ENCODE measurements around the gene PACC1. TPM values are rescaled to one million over a fixed set of nuclear protein-coding genes. Genes with fewer than 3 reads are reported as not detected.

The PACC1 gene
- total RNA-seq, 1 experiment from 2014 or later, result 17.6 TPM

GRCh38 chr1:212381397-212382035, 33.2 kb downstream of the PACC1 start:
- intact Hi-C loops (cut with micrococcal nuclease), result no loop called here
- ChIA-PET POLR2A (no interaction called here), CTCF (no interaction called here), RAD21 (ENCODE audit: low non-redundant PET in 1 of 2, low total read pairs in 2 of 2, uncharacterized antibody in 2 of 2, unreplicated experiment in 2 of 2) (no interaction called here)
- no peak for ATAC-seq
- Histone ChIP-seq H4K20me1 (ENCODE audit: insufficient read depth) (no peaks in the 10 kb centered on the region), H3K9me3 (ENCODE audit: control insufficient read depth in 1 of 2, insufficient read depth in 1 of 2, low read depth in 1 of 2, low read length in 2 of 2) (no peaks in the 10 kb centered on the region), H3K4me2 (ENCODE audit: low read length) (no peak overlapping the region), H2AFZ (ENCODE audit: low read depth, low read length, poor library complexity, severe bottlenecking) (no peak overlapping the region), H3K4me1 (ENCODE audit: control insufficient read depth in 1 of 2, insufficient read depth in 2 of 2, low read length in 2 of 2) (no peaks in the 10 kb centered on the region), H3K9ac (ENCODE audit: low read length) (no peak overlapping the region), H3K9me2 (ENCODE audit: insufficient read depth) (no peaks in the 10 kb centered on the region), H3K36me3 (ENCODE audit: control insufficient read depth in 1 of 2, insufficient read depth in 2 of 2, low read length in 2 of 2) (peaks cover 10 to 11% of the 10 kb centered on the region in 2 experiments; a peak in 3 of 4 replicates), H3K27ac (ENCODE audit: low read depth, low read length) (no peak overlapping the region), H3K4me3 (replicated peaks in 1 of 2; ENCODE audit: low read depth in 1 of 2, low read length in 2 of 2) (no peak overlapping the region), H3K79me2 (ENCODE audit: insufficient read depth, low read length) (no peaks in the 10 kb centered on the region), H3K27me3 (ENCODE audit: insufficient read depth, low read length) (no peaks in the 10 kb centered on the region)
- no TSS peak for BruUV-seq (replicated peaks)
- no peak for TF ChIP-seq SRF (IDR thresholded peaks at IDR 0.05; ENCODE audit: low read depth)
- no peak for TF ChIP-seq POLR2AphosphoS5 (IDR thresholded peaks at IDR 0.05; ENCODE audit: low read depth, low read length)
- TF ChIP-seq CBX3 (IDR thresholded peaks at IDR 0.05; ENCODE audit: low read depth), result no peak
- no peak for TF ChIP-seq ATF3 (IDR thresholded peaks at IDR 0.05)
- no peak for DNase-seq (ENCODE audit: low read depth, low spot score)

- intact Hi-C loops (cut with micrococcal nuclease), result no loop called here
- Histone ChIP-seq H4K20me1 (ENCODE audit: insufficient read depth) (no peaks in the 10 kb centered on the region), H3K36me3 (ENCODE audit: control insufficient read depth in 1 of 2, insufficient read depth in 2 of 2, low read length in 2 of 2) (peaks cover 3 to 8% of the 10 kb centered on the region in 2 experiments; a peak in 2 of 4 replicates), H3K4me1 (ENCODE audit: control insufficient read depth in 1 of 2, insufficient read depth in 2 of 2, low read length in 2 of 2) (no peaks in the 10 kb centered on the region), H3K9ac (ENCODE audit: low read length) (no peak overlapping the region), H3K4me3 (replicated peaks in 1 of 2; ENCODE audit: low read depth in 1 of 2, low read length in 2 of 2) (no peak overlapping the region), H2AFZ (ENCODE audit: low read depth, low read length, poor library complexity, severe bottlenecking) (no peak overlapping the region), H3K9me2 (ENCODE audit: insufficient read depth) (no peaks in the 10 kb centered on the region), H3K27ac (ENCODE audit: low read depth, low read length) (no peak overlapping the region), H3K4me2 (ENCODE audit: low read length) (no peak overlapping the region), H3K9me3 (ENCODE audit: control insufficient read depth in 1 of 2, insufficient read depth in 1 of 2, low read depth in 1 of 2, low read length in 2 of 2) (no peaks in the 10 kb centered on the region), H3K79me2 (ENCODE audit: insufficient read depth, low read length) (no peaks in the 10 kb centered on the region), H3K27me3 (ENCODE audit: insufficient read depth, low read length) (no peaks in the 10 kb centered on the region)
- no peak for TF ChIP-seq POLR2AphosphoS5 (IDR thresholded peaks at IDR 0.05; ENCODE audit: low read depth, low read length)
- TF ChIP-seq EGR1 (IDR thresholded peaks at IDR 0.05; ENCODE audit: low read depth), result no peak
- no peak for TF ChIP-seq SIN3A (IDR thresholded peaks at IDR 0.05; ENCODE audit: low read depth)
- TF ChIP-seq ATF3 (IDR thresholded peaks at IDR 0.05), result no peak
- TF ChIP-seq JUND (IDR thresholded peaks at IDR 0.05), result no peak
- TF ChIP-seq REST (IDR thresholded peaks at IDR 0.05; ENCODE audit: low read depth), result no peak
- TF ChIP-seq ELF1 (IDR thresholded peaks at IDR 0.05; ENCODE audit: borderline replicate concordance, low read depth), result no peak
- TF ChIP-seq FOSL1 (IDR thresholded peaks at IDR 0.05; ENCODE audit: low read depth), result no peak
- no peak for TF ChIP-seq POLR2A (IDR thresholded peaks at IDR 0.05; ENCODE audit: borderline replicate concordance, extremely low read depth, insufficient read depth, insufficient read length)
- TF ChIP-seq TCF7L2 (IDR thresholded peaks at IDR 0.05; ENCODE audit: borderline replicate concordance, extremely low read depth, insufficient read depth, insufficient read length), result no peak
- TF ChIP-seq ZBTB33 (IDR thresholded peaks at IDR 0.05; ENCODE audit: extremely low read depth, insufficient replicate concordance, low read length), result no peak
- no peak for TF ChIP-seq CBX3 (IDR thresholded peaks at IDR 0.05; ENCODE audit: low read depth)
- no peak for TF ChIP-seq CEBPB (IDR thresholded peaks at IDR 0.05; ENCODE audit: low read depth)
- no peak for TF ChIP-seq RAD21 (IDR thresholded peaks at IDR 0.05; ENCODE audit: low read depth)
- no TSS peak for BruUV-seq (replicated peaks)
- no peak for DNase-seq (ENCODE audit: low read depth, low spot score)
- ChIA-PET RAD21 (ENCODE audit: low non-redundant PET in 1 of 2, low total read pairs in 2 of 2, uncharacterized antibody in 2 of 2, unreplicated experiment in 2 of 2) (no interaction called here), CTCF (no interaction called here), POLR2A (no interaction called here)
- no peak for ATAC-seq
Observed at GRCh38 chr1:212379366-212379765, 35.3 kb downstream of the PACC1 start.

Measured in HCT116 (cell line).